Upper lobe of left lung (tissue), 4 donors: Measurements from ENCODE around the gene COQ10A.

Source experiments
- CTCF ChIP-seq, 6 experiments: fragments of 450-650 bp in 4 of 6; fragments of 200-600 bp in 2 of 6; sonication (generic) in 2 of 6; IDR thresholded peaks; one replicate each; pipeline ENCODE4 v1.5.1; 2016 to 2019; ENCODE audit warnings: antibody characterized with exemption in 6 of 6
- POLR2A ChIP-seq, 4 donors: fragments of 450-650 bp; IDR thresholded peaks; one replicate each; pipeline ENCODE4 v1.5.1; 2016 to 2017; ENCODE audit warnings: antibody characterized with exemption in 4 of 4, mild to moderate bottlenecking in 2 of 4
- POLR2AphosphoS5 ChIP-seq, 2 donors: sonication (generic); formaldehyde crosslinking; IDR thresholded peaks; one replicate each; pipeline ENCODE4 v1.5.1; 2017; ENCODE audit warnings: antibody characterized with exemption in 2 of 2

DNA sequence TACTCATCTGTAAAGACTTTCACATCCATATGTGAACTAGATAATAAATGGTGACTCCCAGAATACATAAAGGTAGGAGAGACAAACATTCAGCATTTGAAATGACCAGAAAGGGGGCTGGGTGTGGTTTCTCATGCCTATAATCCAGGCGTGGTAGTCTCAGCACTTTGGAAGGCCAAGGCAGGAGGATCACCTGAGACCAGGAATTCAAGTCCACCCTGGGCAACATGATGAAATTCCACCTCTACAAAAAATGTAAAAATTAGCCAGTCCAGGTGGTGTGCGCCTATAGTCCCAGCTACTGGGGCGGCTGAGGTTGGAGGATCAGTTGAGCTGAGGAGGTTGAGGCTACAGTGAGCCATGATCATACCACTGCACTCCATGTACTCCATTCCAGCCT is 37.5 kb downstream of the COQ10A start:
- no peak for TF ChIP-seq CTCF (IDR thresholded peaks at IDR 0.05)
- no peak for TF ChIP-seq POLR2A (IDR thresholded peaks at IDR 0.05)
- TF ChIP-seq POLR2AphosphoS5 (IDR thresholded peaks at IDR 0.05) = no peak
